ENCODE measurements around the gene LGALSL.
A peak's percentile ranks its signal among the peaks of the same experiment; 100 is the strongest.

LGALSL gene

GRCh38 chr2:64423303-64423702 is 30.7 kb upstream of the LGALSL start:
- DNase-seq (ENCODE audit: low read depth), result no peak
- no peak overlapping the region for H3K4me3 ChIP-seq (replicated peaks; ENCODE audit: low read depth, low read length)
- no peak for TF ChIP-seq CTCF (IDR thresholded peaks at IDR 0.05; ENCODE audit: low read length, missing control alignments)

GRCh38 chr2:64424416-64424987 is 29.5 kb upstream of the LGALSL start:
- TF ChIP-seq CTCF (IDR thresholded peaks at IDR 0.05; ENCODE audit: low read length, missing control alignments), result no peak
- DNase-seq (ENCODE audit: low read depth), result no peak

GRCh38 chr2:64426183-64426952 is 27.6 kb upstream of the LGALSL start:
- no peak for TF ChIP-seq CTCF (IDR thresholded peaks at IDR 0.05; ENCODE audit: low read length, missing control alignments)
- peak; percentile 33 for DNase-seq (ENCODE audit: low read depth)
- no peak overlapping the region for H3K4me3 ChIP-seq (replicated peaks; ENCODE audit: low read depth, low read length)

More at GRCh38 chr2:64424416-64424987, 29.5 kb upstream of the LGALSL start:
- no peak overlapping the region for H3K4me3 ChIP-seq (replicated peaks; ENCODE audit: low read depth, low read length)

GRCh38 chr2:64434039-64434657 is 19.8 kb upstream of the LGALSL start:
- H3K4me3 ChIP-seq (replicated peaks; ENCODE audit: low read depth, low read length), result no peak overlapping the region
- no peak for DNase-seq (ENCODE audit: low read depth)
- TF ChIP-seq CTCF (IDR thresholded peaks at IDR 0.05; ENCODE audit: low read length, missing control alignments), result no peak

GRCh38 chr2:64437883-64438282 is 16.1 kb upstream of the LGALSL start:
- no peak for TF ChIP-seq CTCF (IDR thresholded peaks at IDR 0.05; ENCODE audit: low read length, missing control alignments)
- H3K4me3 ChIP-seq (replicated peaks; ENCODE audit: low read depth, low read length), result no peak overlapping the region
- no peak for DNase-seq (ENCODE audit: low read depth)

GRCh38 chr2:64439194-64439593 is 14.8 kb upstream of the LGALSL start:
- no peak for DNase-seq (ENCODE audit: low read depth)
- TF ChIP-seq CTCF (IDR thresholded peaks at IDR 0.05; ENCODE audit: low read length, missing control alignments), result no peak
- H3K4me3 ChIP-seq (replicated peaks; ENCODE audit: low read depth, low read length), result no peak overlapping the region

Data from fibroblast of pulmonary artery (primary cell).